Measurements from ENCODE around the gene OGFR. TPM values are rescaled to one million over a fixed set of nuclear protein-coding genes. Genes with fewer than 3 reads are reported as not detected.

Gene OGFR
- total RNA-seq, 2 donors from 2014 or later: 50.6 to 57.4 TPM

GRCh38 chr20:62780204-62780603 lies 24.4 kb upstream of the OGFR start:
- no peak overlapping the region for H3K4me3 ChIP-seq
- H3K27ac ChIP-seq: no peak overlapping the region
- DNase-seq (ENCODE audit: low spot score): no peak
- H3K9me3 ChIP-seq: no peaks in the 10 kb centered on the region
- no peaks in the 10 kb centered on the region for H3K4me1 ChIP-seq (ENCODE audit: control insufficient read depth in 1 of 2, low read depth in 2 of 2)
- ATAC-seq (ENCODE audit: insufficient number of reproducible peaks, low FRiP score, low read depth): no peak
- H3K27me3 ChIP-seq (replicated peaks; ENCODE audit: insufficient read depth): no peaks in the 10 kb centered on the region
- no peaks in the 10 kb centered on the region for H3K36me3 ChIP-seq
- TF ChIP-seq CTCF (IDR thresholded peaks at IDR 0.05): no peak

DNA sequence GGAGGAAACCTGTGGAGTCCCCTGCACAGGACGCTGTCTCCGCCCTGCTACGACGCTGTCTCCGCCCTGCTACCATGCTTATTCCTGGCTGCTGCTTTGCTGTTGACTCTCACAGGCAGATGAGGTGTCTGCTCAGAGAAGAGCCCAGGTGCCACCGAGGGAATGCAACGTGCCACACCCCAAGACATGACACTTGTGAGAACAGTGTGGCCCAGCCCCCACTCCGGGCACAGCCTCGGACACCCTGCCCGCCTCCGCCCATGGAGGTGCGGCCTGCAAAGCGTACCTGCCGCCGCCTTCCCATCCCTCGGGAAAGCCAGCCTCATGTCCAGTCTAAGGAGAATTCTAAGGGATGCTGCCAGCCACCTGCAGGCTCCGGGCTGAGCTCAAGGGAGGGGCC lies 23.9 kb upstream of the OGFR start:
- no peaks in the 10 kb centered on the region for H3K27me3 ChIP-seq (replicated peaks; ENCODE audit: insufficient read depth)
- H3K4me3 ChIP-seq: no peak overlapping the region
- H3K9me3 ChIP-seq: no peaks in the 10 kb centered on the region
- ATAC-seq (ENCODE audit: insufficient number of reproducible peaks, low FRiP score, low read depth) (no peak), DNase-seq (ENCODE audit: low spot score) (no peak)
- H3K27ac ChIP-seq: no peak overlapping the region
- TF ChIP-seq CTCF (IDR thresholded peaks at IDR 0.05): no peak
- H3K36me3 ChIP-seq: no peaks in the 10 kb centered on the region
- no peaks in the 10 kb centered on the region for H3K4me1 ChIP-seq (ENCODE audit: control insufficient read depth in 1 of 2, low read depth in 2 of 2)

- Histone ChIP-seq H3K27me3 (replicated peaks; ENCODE audit: insufficient read depth) (no peaks in the 10 kb centered on the region), H3K4me3 (no peak overlapping the region), H3K9me3 (no peaks in the 10 kb centered on the region), H3K36me3 (no peaks in the 10 kb centered on the region), H3K4me1 (ENCODE audit: control insufficient read depth in 1 of 2, low read depth in 2 of 2) (no peaks in the 10 kb centered on the region), H3K27ac (no peak overlapping the region)
- no peak for DNase-seq (ENCODE audit: low spot score)
- no peak for TF ChIP-seq CTCF (IDR thresholded peaks at IDR 0.05)
- no peak for ATAC-seq (ENCODE audit: insufficient number of reproducible peaks, low FRiP score, low read depth)
These were observed 22.3 kb upstream of the OGFR start for GRCh38 chr20:62782149-62782892.

DNA sequence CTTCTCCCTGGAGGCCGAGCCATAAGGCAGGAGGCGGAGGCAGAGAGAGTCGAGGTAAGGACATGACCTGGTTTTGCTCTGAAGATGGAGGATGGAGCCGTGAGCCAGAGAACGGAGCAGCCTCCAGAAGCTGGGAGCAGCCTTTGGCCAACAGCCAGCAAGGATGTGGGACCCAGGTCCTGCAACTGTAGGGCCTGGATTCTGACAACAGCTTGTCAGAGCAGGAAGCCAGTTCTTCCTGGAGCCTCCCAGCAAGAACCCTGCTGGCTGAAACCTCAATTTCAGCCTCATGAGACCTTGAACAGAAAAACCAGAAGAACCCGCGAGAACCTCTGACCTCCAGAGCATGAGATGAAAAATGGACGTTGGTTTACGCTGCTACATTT lies 21.7 kb upstream of the OGFR start:
- Histone ChIP-seq H3K9me3 (no peaks in the 10 kb centered on the region), H3K27ac (no peak overlapping the region), H3K4me1 (ENCODE audit: control insufficient read depth in 1 of 2, low read depth in 2 of 2) (no peaks in the 10 kb centered on the region), H3K36me3 (no peaks in the 10 kb centered on the region), H3K27me3 (replicated peaks; ENCODE audit: insufficient read depth) (no peaks in the 10 kb centered on the region), H3K4me3 (no peak overlapping the region)
- TF ChIP-seq CTCF (IDR thresholded peaks at IDR 0.05): no peak
- DNase-seq (ENCODE audit: low spot score) (no peak), ATAC-seq (ENCODE audit: insufficient number of reproducible peaks, low FRiP score, low read depth) (no peak)

GRCh38 chr20:62784497-62784896 lies 20.1 kb upstream of the OGFR start:
- H3K27me3 ChIP-seq (replicated peaks; ENCODE audit: insufficient read depth): no peaks in the 10 kb centered on the region
- no peak for TF ChIP-seq CTCF (IDR thresholded peaks at IDR 0.05)
- H3K4me3 ChIP-seq: no peak overlapping the region
- ATAC-seq (ENCODE audit: insufficient number of reproducible peaks, low FRiP score, low read depth) (no peak), DNase-seq (ENCODE audit: low spot score) (no peak)
- no peak overlapping the region for H3K27ac ChIP-seq
- H3K9me3 ChIP-seq: no peaks in the 10 kb centered on the region
- no peaks in the 10 kb centered on the region for H3K36me3 ChIP-seq
- no peaks in the 10 kb centered on the region for H3K4me1 ChIP-seq (ENCODE audit: control insufficient read depth in 1 of 2, low read depth in 2 of 2)
